Epithelial cell of proximal tubule (primary cell): ENCODE data around the gene UROC1. TPM values are rescaled to one million over a fixed set of nuclear protein-coding genes. Genes with fewer than 3 reads are reported as not detected.

Source experiments
- DNase-seq: peaks from one replicate; pipeline ENCODE4 v3.0.0-alpha.2; 2011; ENCODE audit warnings: low read depth
- H3K4me3 ChIP-seq: 2 replicates; pipeline ENCODE4 v1.5.1; 2011; ENCODE audit warnings: low read depth, mild to moderate bottlenecking, low read length
- total RNA-seq: library from RNA; depleted of rRNA; stranded (reverse); fragments of >200 nt; gene quantifications from 2 replicates; pipeline ENCODE4 v1.2.3, GENCODE V29; 2015
- TF ChIP-seq, protein P1 (sequence below): conservative IDR thresholded peaks from 2 replicates; pipeline ENCODE4 v1.5.1; 2012; ENCODE audit warnings: low read depth, mild to moderate bottlenecking, low read length

UROC1 gene
- total RNA-seq, 1 donor from 2014 or later = not detected

DNA sequence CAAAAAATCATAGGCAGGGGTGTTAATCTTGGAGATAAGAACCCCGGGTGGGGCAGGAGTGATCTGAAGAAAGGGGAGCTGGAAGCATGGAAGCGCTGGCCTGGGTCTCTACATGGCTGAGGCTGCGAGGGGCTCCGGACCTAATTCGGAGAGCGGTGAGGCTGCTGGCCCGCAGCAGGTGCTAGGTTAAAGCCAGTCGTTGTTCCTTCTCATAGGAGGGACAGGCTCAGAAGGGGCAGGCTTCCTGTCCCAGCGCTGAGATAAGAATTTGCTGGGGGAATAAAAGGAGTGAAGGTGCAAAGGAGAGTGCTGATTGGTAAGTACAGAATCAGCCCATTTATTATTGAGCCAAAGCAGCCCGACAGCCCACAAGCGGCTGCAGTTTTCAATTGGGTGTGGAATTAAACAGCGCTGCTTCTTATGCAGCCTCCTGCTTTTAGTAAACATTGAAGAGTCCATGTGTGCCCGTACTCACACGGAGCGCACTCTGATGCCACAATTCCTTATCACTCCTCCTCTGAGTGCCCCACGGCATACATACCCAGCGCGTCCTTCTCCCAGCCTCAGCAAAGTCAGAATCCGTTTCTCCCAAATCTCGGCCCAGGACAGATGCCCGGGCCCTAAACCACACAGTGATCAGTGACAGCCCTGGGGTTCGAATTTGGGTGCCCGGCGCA, 23.5 kb upstream of the UROC1 start:
- DNase-seq = no peak
- TF ChIP-seq, protein P1, sequence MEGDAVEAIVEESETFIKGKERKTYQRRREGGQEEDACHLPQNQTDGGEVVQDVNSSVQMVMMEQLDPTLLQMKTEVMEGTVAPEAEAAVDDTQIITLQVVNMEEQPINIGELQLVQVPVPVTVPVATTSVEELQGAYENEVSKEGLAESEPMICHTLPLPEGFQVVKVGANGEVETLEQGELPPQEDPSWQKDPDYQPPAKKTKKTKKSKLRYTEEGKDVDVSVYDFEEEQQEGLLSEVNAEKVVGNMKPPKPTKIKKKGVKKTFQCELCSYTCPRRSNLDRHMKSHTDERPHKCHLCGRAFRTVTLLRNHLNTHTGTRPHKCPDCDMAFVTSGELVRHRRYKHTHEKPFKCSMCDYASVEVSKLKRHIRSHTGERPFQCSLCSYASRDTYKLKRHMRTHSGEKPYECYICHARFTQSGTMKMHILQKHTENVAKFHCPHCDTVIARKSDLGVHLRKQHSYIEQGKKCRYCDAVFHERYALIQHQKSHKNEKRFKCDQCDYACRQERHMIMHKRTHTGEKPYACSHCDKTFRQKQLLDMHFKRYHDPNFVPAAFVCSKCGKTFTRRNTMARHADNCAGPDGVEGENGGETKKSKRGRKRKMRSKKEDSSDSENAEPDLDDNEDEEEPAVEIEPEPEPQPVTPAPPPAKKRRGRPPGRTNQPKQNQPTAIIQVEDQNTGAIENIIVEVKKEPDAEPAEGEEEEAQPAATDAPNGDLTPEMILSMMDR = no peak
- H3K4me3 ChIP-seq = no peak overlapping the region

- no peak overlapping the region for H3K4me3 ChIP-seq
- TF ChIP-seq, protein P1 = no peak
- DNase-seq = peak; percentile 74
Measured at GRCh38 chr3:126540342-126540849, 22.8 kb upstream of the UROC1 start.

DNA sequence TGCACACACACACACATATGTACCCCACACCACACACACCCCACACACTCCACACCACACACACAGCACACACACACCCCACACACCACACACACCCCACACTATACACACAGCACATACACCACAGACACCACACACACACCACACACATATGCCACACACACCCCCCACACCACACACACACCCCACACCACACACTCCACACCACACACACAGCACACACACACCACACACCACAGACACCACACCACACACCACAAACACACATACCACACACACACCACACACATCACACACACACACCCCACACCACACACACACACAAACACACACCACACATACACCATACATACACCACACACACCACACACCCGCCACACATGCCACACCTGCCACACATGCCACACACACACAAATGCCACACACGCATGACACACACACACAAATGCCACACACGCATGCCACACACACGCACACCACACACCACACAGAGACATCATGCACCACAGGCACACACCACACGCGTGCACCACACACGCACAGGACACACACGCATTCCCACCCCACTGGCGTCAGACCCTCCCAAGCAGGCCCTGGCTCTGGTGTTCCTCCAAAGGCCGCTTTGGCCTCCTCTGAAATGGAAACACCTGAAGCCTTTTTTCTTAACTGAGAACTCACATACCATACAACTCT, 22.1 kb upstream of the UROC1 start:
- DNase-seq = no peak
- H3K4me3 ChIP-seq = no peak overlapping the region
- TF ChIP-seq, protein P1 = no peak

- TF ChIP-seq, protein P1 = no peak
- no peak overlapping the region for H3K4me3 ChIP-seq
- DNase-seq = no peak
Measured at GRCh38 chr3:126538966-126539365, 21.4 kb upstream of the UROC1 start.

GRCh38 chr3:126538316-126538715, 20.7 kb upstream of the UROC1 start:
- no peak for DNase-seq
- TF ChIP-seq, protein P1 = no peak
- no peak overlapping the region for H3K4me3 ChIP-seq

GRCh38 chr3:126537730-126538281, 20.2 kb upstream of the UROC1 start:
- no peak for DNase-seq
- TF ChIP-seq, protein P1 = no peak
- H3K4me3 ChIP-seq = no peak overlapping the region
